Stomach (tissue), 4 donors: ENCODE results near the gene PRKN.

ENCODE experiments used
- CTCF ChIP-seq, 7 experiments: fragments of 450-650 bp in 4 of 7; fragments of 200-600 bp in 3 of 7; sonication (generic) in 3 of 7; IDR thresholded peaks; one replicate each; pipeline ENCODE4 v1.5.1; 2016 to 2019; ENCODE audit warnings: antibody characterized with exemption in 7 of 7, control low read depth in 2 of 7, mild to moderate bottlenecking in 1 of 7
- EP300 ChIP-seq: sonication (generic); formaldehyde crosslinking; IDR thresholded peaks from one replicate; pipeline ENCODE4 v1.6.1; 2017; ENCODE audit warnings: antibody characterized with exemption
- POLR2A ChIP-seq, 4 donors: fragments of 450-650 bp; IDR thresholded peaks; one replicate each; pipeline ENCODE4 v1.6.1; 2016; ENCODE audit warnings: antibody characterized with exemption in 4 of 4, control low read depth in 2 of 4, mild to moderate bottlenecking in 1 of 4, moderate library complexity in 1 of 4

GRCh38 chr6:162711376-162711775, 16.2 kb downstream of the PRKN start:
- TF ChIP-seq CTCF (IDR thresholded peaks at IDR 0.05) (no peak), POLR2A (IDR thresholded peaks at IDR 0.05) (no peak), EP300 (no peak)
